Spinal cord (tissue), 10 donors: ENCODE data around the gene DMKN. TPM values are rescaled to one million over a fixed set of nuclear protein-coding genes. Genes with fewer than 3 reads are reported as not detected.
"Not testable (repeated sequence)": the region's sequence is repeated elsewhere in the genome, so short reads cannot be mapped to it uniquely, and the experiment has no call there.

Experiments used
- DNase-seq, 6 donors: peaks; one replicate each; pipeline versions ENCODE4 v3.0.0 to v3.0.0-alpha.2; 2013 to 2015; ENCODE audit warnings: low spot score in 6 of 6, low read depth in 4 of 6
- H3K27ac ChIP-seq: one replicate; pipeline ENCODE4 v1.5.1; 2013; ENCODE audit warnings: low read depth, low read length, control low read depth
- H3K27me3 ChIP-seq: one replicate; pipeline ENCODE4 v1.6.1; 2013; ENCODE audit warnings: low read length; ENCODE audit not compliant: control insufficient read depth, insufficient read depth
- H3K36me3 ChIP-seq: one replicate; pipeline ENCODE4 v1.6.1; 2013; ENCODE audit warnings: low read length; ENCODE audit not compliant: control insufficient read depth, insufficient read depth
- H3K4me1 ChIP-seq: one replicate; pipeline ENCODE4 v1.6.1; 2013; ENCODE audit warnings: low read length; ENCODE audit not compliant: control insufficient read depth, insufficient read depth
- H3K4me3 ChIP-seq: one replicate; pipeline ENCODE4 v1.5.1; 2013; ENCODE audit warnings: low read depth, low read length, control low read depth
- H3K9me3 ChIP-seq: one replicate; pipeline ENCODE4 v1.6.1; 2013; ENCODE audit warnings: low read length; ENCODE audit not compliant: control insufficient read depth, insufficient read depth
- WGBS: methylation state at CpG from one replicate; pipeline ENCODE4 v1.1.5; 2013; ENCODE audit warnings: missing lambda C conversion rate; ENCODE audit not compliant: insufficient coverage; 5-methylcytosine and 5-hydroxymethylcytosine counted together
- polyA plus RNA-seq, 2 donors: library from polyadenylated mRNA; unstranded; fragments of 120-200 nt; gene quantifications; one replicate each; pipeline ENCODE4 v1.2.1, GENCODE V29; 2013; ENCODE audit not compliant: insufficient read length in 2 of 2
- total RNA-seq, 2 donors: library from RNA; depleted of rRNA in 1 of 2; stranded (reverse); fragments of 120-200 nt in 1 of 2; fragments of >200 nt in 1 of 2; gene quantifications; one replicate each; pipeline versions ENCODE4 v1.2.3 to v1.2.4, GENCODE V29; 2013 to 2014
- donor health status: healthy.

Gene DMKN
- total and polyA plus RNA-seq, 4 donors: 10.4 to 49.0 (median 24.7) TPM

GRCh38 chr19:35474104-35474503 is 39.3 kb downstream of the DMKN start:
- H3K27ac ChIP-seq: no peak overlapping the region
- H3K4me1 ChIP-seq: no peaks in the 10 kb centered on the region
- no peaks in the 10 kb centered on the region for H3K36me3 ChIP-seq
- WGBS: 92% methylated on average over 5 of the region's 14 CpGs
- H3K27me3 ChIP-seq: no peaks in the 10 kb centered on the region
- no peaks in the 10 kb centered on the region for H3K9me3 ChIP-seq
- H3K4me3 ChIP-seq: no peak overlapping the region
- DNase-seq: no peak

GRCh38 chr19:35471946-35472345 is 41.5 kb downstream of the DMKN start:
- no peaks in the 10 kb centered on the region for H3K4me1 ChIP-seq
- no peaks in the 10 kb centered on the region for H3K27me3 ChIP-seq
- no peaks in the 10 kb centered on the region for H3K36me3 ChIP-seq
- H3K9me3 ChIP-seq: no peaks in the 10 kb centered on the region
- no peak for DNase-seq
- WGBS: 82% methylated on average over 6 of the region's 8 CpGs
- no peak overlapping the region for H3K27ac ChIP-seq
- H3K4me3 ChIP-seq: no peak overlapping the region

GRCh38 chr19:35471075-35471474 is 42.4 kb downstream of the DMKN start:
- H3K4me1 ChIP-seq: not testable (repeated sequence)

GRCh38 chr19:35470128-35470527 is 43.3 kb downstream of the DMKN start:
- Histone ChIP-seq H3K36me3 (no peaks in the 10 kb centered on the region), H3K27ac (no peak overlapping the region), H3K27me3 (no peaks in the 10 kb centered on the region), H3K9me3 (no peaks in the 10 kb centered on the region), H3K4me1 (no peaks in the 10 kb centered on the region), H3K4me3 (no peak overlapping the region)
- DNase-seq: no peak
- 88% methylated on average over 5 of the region's 7 CpGs for WGBS

More at GRCh38 chr19:35471075-35471474, 42.4 kb downstream of the DMKN start:
- H3K27ac ChIP-seq, H3K4me3 ChIP-seq, H3K9me3 ChIP-seq, H3K27me3 ChIP-seq, DNase-seq, H3K36me3 ChIP-seq: not testable (repeated sequence)
- no CpG with 5 or more reads among the region's 4 CpGs for WGBS

GRCh38 chr19:35468637-35469036 is 44.8 kb downstream of the DMKN start:
- Histone ChIP-seq H3K27ac (no peak overlapping the region), H3K9me3 (no peaks in the 10 kb centered on the region), H3K4me1 (no peaks in the 10 kb centered on the region), H3K36me3 (no peaks in the 10 kb centered on the region), H3K27me3 (no peaks in the 10 kb centered on the region), H3K4me3 (no peak overlapping the region)
- 55% methylated on average over 2 of the region's 2 CpGs for WGBS
- peak in 2 of 6 donors; percentile 40 to 48 for DNase-seq

GRCh38 chr19:35466259-35466658 is 47.2 kb downstream of the DMKN start:
- WGBS: 83% methylated on average over 1 of the region's 1 CpG
- Histone ChIP-seq H3K36me3 (no peaks in the 10 kb centered on the region), H3K27ac (no peak overlapping the region), H3K9me3 (no peaks in the 10 kb centered on the region), H3K27me3 (no peaks in the 10 kb centered on the region), H3K4me1 (no peaks in the 10 kb centered on the region), H3K4me3 (no peak overlapping the region)
- DNase-seq: no peak

GRCh38 chr19:35462956-35463355 is 50.5 kb downstream of the DMKN start:
- 80% methylated on average over 1 of the region's 7 CpGs for WGBS
- not testable (repeated sequence) for H3K27ac ChIP-seq, H3K9me3 ChIP-seq, H3K27me3 ChIP-seq, H3K36me3 ChIP-seq, H3K4me3 ChIP-seq, DNase-seq, H3K4me1 ChIP-seq

GRCh38 chr19:35462476-35462953 is 50.9 kb downstream of the DMKN start:
- Histone ChIP-seq H3K9me3 (no peaks in the 10 kb centered on the region), H3K4me3 (no peak overlapping the region), H3K27ac (no peak overlapping the region), H3K4me1 (peaks cover 9% of the 10 kb centered on the region), H3K36me3 (no peaks in the 10 kb centered on the region), H3K27me3 (no peaks in the 10 kb centered on the region)
- DNase-seq: no peak
- WGBS: 48% methylated on average over 5 of the region's 6 CpGs

- not testable (repeated sequence) for H3K9me3 ChIP-seq, DNase-seq, H3K36me3 ChIP-seq, H3K27ac ChIP-seq, H3K4me3 ChIP-seq, H3K27me3 ChIP-seq, H3K4me1 ChIP-seq
Measured at GRCh38 chr19:35461788-35462187, 51.7 kb downstream of the DMKN start.

GRCh38 chr19:35461060-35461459 is 52.4 kb downstream of the DMKN start:
- Histone ChIP-seq H3K4me1 (peaks cover 9% of the 10 kb centered on the region), H3K36me3 (no peaks in the 10 kb centered on the region), H3K27ac (no peak overlapping the region), H3K4me3 (no peak overlapping the region), H3K27me3 (no peaks in the 10 kb centered on the region), H3K9me3 (no peaks in the 10 kb centered on the region)
- 78% methylated on average over 9 of the region's 9 CpGs for WGBS
- DNase-seq: no peak
